HL-60 (cell line): Measurements from ENCODE around the gene CANT1.

ENCODE experiments used
- CTCF ChIP-seq: IDR thresholded peaks from one replicate; pipeline ENCODE4 v1.5.1; 2011; ENCODE audit warnings: low read length, control low read depth, inconsistent platforms; ENCODE audit not compliant: insufficient read depth
- GABPA ChIP-seq: IDR thresholded peaks from 2 replicates; pipeline ENCODE4 v1.6.1; 2012; ENCODE audit warnings: low read depth

DNA sequence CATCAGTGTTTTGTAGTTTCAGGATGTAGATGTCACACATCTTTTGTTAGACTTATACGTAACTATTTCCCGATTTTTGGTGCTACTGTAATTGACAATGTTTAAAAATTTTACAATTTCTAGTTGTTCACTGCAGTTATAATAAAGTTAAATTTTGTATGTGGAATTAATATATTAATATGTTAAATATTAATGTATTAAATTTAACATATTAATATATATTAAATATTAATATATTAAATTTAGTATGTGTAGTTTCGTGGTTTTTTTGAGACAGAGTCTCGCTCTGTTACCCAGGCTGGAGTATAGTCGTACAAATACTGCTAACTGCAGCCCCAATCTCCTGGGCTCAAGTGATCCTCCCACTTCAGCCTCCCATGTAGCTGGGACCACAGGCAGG, 24.2 kb downstream of the CANT1 start:
- TF ChIP-seq CTCF (no peak), GABPA (no peak)
